GM18909 (cell line): Measurements from ENCODE around the gene DGKG.

Source experiments
- ATAC-seq: cut with Tn5 transposase; IDR thresholded peaks from one replicate; pipeline ENCODE4 v1.9.1; 2021; ENCODE audit warnings: mild to moderate bottlenecking; ENCODE audit not compliant: unreplicated experiment, poor library complexity

Gene DGKG

DNA sequence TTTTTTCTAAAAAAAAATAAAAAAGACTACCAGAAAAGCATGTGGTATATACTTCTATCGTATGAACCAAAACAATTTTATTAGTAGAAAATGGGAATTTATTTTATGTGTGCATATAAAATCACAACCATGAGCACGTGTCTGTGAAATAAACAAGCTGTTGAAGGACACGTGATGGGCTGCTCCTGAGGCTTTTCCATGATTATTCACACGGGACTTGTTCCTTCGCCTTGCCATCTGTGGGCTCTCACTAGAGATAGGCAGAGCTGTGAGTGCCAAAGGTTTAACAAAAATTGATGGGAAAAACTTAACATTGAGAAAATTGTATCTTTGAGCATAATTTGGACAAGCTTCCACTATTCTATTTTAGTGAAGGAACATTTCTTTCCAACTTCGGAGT lies 240.8 kb downstream of the DGKG start:
- ATAC-seq = no peak

DNA sequence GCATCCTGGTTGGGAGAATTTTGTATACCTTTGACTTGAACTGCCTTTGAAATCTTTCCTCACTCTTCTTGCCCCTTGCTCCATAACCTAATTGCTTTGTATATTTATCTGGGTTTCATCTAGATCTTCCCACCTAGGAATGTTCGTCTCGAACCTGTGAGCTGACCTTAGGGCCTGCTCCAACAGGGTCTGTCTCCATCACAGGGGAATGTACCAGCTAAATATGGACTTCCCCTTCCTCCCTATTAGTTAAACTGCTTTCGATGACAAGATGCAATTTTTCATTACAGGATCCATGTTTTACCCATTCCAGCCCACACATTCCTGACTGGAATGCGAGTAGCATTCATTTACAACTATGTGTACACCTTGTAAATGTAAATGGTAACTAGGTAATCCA lies 242.5 kb downstream of the DGKG start:
- ATAC-seq = no peak

DNA sequence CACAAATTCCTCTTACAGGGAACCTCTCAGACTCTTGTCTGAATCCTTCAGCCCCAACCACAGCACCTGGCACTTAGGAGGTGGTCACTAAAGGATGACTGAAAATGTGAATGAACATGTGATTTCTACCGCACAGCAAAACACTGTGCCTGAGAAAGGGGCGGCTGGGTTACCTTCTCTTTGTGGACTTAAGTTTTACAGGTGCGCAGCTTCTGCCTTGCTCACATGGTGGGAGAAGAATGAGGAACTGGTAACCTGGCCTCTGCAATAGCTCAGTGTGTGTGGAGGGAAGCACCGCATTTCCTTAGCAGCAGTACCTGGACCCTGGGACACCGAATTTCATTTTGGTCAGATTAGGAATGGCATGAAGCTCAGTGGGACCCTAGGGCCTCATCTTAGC lies 243.3 kb downstream of the DGKG start:
- ATAC-seq = no peak

DNA sequence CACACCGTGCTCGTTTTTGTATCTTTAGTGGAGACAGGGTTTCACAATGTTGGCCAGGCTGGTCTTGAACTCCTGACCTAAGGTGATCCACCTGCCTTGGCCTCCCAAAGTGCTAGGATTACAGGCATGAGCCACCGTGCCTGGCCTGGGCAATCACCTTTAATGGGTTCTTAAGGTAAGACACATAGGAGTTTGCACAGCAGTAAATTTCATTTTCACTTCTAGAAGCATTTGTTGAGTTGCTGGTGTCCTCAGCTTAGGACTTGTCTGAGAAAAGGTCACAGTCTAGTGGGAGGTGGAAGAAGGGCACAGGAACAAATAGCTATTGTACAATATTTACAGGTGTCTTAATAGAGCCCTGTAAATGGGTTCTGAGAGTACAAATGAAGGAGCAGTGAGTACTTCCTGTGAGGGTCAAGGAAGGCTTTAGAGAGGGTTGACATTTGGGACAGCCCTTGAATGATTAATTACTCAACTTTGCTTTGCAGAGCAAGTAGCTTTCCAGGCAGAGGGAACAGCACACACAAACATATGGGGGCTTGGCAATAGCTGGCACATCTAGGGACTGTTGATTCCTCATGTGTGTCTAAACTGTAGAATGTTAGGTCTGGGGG lies 244.4 kb downstream of the DGKG start:
- ATAC-seq = no peak

DNA sequence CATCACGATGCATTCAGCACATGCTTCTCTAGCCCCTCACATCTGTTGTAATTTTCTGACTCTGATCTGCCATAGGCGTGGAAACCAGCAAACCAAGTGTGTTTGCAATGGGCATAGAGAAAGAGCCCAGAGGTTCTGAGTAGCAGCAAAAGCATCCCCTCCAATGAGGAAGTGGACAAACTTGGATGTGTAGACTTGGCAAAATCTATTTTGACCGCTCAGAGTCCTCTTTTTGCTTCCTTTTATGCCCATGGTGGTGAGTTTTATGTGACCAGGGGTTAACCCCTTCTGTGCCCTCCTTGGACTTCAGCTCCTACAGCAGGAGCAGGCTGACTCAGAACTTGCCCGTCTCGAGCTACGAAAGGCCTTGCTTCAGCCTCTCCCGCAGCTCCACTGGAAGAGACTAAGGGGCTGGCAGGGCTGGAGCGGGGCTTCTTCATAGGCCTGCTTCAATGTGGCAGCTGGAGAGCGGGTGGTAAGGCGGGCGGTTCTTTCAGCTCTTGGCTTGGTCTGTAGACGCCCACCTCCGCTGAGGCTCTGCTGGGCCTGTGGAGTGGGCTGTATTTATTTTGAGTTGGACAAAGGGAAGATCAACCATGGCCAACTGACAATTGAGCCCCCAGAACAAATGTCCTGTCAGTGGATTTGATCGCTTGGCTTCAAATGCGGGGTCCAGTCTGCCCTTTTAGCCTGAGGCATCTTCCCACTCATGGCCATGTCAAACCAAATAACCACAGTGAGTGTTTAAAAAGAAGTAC lies 246.6 kb downstream of the DGKG start:
- ATAC-seq = no peak

DNA sequence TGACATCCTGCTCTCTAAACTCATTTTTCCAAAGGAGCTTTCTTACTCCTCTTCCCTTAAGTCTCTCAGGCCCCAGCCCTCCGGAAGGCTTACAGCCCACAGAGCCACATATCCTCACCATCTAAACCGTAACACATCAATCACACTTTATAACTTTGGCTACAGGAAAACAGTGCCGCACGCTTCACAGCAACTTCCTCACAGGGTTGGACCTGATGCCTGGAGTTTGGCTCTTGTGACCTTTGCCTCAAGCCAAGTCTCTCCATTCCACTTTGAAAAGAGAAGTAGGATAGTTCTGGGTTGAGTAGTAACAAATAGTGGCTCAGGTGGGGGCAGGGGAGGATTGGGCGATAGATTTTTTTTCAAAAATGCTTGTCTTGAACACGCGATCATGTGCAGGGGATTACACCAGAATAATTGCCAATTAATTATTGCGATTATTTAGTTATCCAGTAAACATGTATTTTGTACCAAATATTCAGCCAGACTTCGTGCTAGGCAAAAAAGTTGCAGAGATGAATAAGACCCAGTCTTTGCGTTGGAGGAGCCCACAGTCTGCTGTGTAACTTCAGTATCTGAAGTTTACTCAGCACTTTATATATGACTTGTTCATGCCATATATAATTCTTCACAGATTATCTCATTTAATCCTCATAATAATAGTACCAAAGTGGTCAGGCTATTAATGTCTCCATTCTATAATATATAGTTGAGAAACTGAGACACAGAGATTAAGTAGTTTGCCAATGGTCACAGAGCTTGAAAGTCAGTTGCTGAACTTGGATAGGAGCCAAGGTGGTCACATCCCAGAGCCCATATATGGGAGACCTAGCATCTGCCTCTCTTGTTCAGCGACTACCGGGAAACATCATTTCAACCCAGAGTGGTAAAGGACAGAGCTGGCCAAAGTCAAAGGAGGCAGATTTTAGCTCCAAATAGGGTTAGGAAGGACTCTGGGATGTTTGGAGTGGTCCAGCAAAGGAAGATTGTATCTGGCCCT lies 250.8 kb downstream of the DGKG start:
- ATAC-seq = no peak

DNA sequence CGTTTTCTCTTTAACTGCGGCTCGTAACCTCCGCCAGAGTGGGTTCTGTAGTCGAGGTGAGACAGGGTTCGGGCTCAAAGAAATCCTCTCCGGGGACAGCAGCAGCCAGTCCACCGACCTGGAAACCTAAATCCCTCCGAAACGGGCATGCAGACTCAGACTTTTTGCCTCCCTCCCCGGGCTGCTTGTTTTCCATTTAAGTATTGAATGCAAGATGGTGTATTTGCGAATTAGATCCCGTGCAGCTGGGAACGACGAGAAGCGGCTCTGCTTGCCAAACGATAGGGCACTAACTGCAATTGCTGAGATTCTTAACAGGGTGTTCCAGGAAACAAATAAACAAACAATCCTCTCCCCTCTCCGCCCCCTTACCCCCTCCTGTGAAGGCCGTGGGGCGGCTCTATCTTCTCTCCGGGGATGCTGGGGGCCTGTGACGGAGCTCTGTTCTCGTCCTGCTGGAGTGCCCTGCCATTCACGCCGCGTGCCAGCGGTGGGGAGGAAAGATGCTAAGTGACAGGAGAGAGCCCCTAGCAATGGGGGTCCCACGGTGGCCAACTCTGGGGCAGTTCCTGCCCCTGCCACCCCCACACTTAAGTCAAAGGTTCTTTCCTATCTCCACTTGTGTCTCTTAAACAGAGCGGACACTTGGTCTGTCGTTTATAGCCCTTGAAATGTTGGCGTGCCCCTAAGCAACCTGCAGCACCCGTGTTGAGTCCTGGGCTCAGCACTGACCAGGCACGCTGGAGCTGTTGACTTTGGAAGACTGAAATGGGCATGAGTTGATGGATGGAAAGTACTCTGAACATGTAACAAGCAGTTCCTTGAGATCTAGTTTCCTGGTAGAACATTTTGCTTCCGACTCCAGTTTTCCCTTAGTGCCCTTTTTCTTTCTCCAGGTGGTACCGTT lies 251.9 kb downstream of the DGKG start:
- ATAC-seq = no peak

DNA sequence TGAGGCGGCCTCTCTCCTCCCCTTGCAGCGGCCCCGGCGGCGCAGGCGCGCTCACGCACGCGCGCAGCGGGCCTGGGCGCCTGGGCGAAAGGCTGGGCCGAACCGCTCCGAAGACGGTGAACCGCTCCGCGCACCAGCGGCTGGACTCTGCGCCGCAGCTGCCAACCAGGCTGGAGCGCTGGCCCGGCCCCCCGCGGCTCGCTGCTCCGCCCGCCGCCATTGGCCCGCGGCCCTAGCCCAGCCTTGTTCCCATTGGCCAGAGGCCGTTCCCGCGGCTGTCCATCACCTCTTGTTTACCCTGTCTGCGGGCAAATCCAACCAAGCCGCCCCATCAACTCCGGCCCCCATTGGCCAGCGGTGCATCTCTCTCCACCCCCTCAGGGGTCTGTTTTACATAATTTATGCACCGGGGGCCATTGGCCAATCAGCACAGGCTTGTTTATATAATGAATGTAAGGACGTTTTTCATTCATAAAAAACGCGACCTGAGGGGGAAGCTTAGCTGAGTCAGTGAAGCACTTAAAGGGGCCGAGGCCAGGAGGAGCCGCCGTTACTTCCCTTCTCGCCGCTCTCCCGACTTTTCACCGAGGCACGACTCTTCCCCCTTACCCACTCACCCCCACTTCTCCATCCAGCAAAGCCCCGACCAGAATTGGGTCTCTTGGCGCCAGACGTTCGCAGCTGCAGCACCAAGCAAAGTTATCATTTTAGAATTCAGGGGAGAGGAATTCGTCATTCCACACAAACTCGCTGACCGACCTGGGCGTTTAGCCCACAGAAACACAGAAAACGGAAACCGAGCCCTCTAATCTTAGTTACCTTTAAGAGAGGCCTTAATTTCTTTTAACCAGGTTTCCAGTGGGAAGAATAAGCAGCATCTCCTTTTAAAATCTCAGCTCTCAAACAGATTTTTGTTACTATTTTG lies 252.8 kb downstream of the DGKG start, which contains the start of gene ETV5:
ETV5 (minus strand) TSS at position 149 of the 925 bp plus-strand sequence. CDS start 3,221 bp downstream, outside the sequence.
- ATAC-seq = peak; percentile 97

DNA sequence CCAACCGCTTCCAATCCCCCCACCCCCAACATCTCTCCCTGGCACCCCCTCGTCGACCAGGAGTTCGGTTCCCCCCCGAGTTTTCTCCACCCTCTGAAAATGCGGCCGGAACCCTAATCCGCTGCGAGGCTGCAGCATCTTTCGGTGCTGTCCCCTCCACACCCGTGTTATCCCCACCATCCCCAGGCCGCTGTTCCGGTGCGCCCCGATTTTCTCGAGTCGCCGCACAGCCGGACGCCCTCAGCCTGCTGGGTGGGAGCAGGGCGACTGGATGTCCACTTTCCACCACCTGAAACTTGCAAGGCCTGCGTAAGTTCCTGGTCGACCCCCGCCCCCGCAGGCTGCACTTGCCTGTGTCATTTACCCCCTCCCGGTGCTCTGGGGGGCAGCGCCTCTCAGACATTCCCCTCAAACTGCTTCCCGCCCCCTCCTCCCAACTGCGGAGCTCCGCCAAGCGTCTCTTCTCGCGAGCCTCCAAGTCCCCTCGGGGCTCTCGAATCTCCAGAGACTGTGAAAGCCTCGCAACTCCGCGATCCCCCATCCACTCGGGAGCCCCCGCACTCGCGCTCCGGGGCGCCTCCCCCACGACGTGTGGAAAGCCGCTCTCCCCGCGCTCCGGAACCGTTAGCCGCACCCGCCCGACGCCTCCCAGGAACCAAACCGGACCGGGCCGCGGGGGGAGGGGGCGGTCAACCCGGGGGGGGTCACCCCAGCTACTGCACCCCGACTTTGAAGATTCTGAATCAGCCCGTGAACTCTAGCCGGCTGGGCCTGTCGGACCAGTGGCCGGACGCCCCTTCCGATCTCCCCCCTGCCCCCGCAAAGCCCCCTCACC lies 253.7 kb downstream of the DGKG start:
- ATAC-seq = no peak

DNA sequence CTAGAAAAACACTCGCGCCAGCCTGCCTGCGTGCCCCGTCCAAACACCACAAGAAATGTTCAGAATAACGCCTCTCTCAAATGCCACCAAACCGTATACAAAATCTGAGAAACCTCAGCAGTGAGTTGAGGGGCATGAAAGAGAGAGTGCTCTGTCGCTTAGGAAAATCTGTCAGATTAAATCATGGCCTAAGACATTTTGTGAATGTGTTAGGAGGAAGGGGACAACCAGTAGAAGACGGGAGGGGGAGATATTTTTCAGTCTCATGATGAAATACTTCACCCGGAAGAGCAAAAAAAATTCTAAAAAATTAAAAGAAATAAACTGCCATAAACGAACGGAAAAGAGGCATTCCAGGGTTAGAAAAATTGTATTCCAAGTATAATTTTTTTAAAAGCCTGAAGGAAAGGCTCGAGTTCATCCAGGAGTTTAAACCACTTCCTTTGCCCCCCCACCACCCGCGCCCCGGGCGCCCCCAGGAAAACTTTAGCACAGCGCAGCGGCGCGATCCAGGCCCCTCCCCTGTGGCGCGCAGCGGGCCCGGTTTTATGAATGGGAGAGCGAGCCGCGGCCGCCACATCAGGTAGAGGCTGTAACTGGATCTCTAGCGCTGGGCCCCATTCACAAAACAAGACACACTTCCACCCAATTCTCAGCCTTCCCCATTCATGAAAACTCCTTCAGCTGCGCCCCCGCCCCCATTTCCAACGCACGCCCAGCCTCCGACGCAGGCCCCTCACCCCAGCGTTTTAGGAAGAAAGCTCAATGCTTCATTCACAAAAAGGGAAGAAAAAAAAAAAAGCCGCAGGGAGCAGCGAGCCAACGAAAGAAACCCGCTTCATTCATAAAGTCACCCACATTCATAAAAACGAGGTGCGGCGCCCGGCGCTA lies 254.6 kb downstream of the DGKG start:
- ATAC-seq = no peak

DNA sequence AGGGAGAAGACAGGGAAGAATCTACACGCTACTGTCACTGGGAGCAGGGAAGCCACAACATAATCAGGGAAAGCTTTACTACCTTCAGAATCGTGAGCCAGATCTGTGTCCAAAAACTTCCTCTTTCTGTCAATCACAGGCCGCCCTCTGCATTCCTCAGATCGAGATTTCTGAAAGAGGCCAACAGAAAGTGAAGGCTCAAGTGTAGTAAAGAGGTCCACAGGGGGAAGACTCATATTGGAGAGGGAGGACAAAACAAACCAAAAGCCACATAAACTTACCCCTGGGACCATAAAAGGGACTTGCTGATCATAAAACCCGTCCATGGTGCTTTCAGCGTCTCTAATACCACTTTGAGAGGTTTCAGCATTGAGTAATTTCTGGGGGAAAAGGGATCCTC lies 256.5 kb downstream of the DGKG start:
- no peak for ATAC-seq

DNA sequence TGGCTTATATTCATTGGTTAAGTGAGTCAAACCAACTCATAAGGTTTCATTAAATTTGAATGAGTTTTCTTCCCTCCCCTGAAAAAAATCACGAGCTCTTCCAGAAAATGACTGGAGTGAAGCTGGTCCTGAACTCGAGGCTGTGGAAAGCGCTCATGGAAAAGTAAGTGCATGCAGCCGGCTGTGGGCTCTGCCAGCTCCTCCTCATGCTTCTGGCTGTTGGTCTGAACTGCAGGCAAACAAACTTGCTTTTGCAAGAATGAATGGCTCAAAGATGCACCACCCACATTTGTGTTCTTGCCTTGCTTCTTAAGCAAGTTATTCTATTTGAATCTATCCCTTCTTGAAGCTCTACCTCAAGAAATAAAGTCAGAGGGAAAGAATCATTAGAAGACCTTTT lies 259.3 kb downstream of the DGKG start:
- no peak for ATAC-seq

DNA sequence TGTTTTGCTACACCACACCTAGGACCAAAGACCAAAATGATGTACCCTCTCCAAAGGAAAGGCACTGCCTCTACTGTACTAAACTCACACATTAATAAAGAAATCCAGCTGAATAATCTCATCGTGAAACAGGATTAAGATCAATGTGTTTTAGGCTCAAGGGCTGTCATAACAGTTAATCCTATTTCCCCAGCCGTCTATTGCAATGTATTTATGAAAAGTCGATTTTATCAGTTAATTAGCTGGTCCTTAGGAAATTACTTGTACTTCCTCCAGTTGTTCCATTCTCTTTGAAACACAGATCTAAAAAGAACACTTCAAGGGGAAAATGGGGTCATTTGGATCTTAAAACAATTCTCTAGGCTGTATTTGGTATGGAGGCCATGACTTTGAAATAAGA lies 261.6 kb downstream of the DGKG start:
- ATAC-seq = no peak

DNA sequence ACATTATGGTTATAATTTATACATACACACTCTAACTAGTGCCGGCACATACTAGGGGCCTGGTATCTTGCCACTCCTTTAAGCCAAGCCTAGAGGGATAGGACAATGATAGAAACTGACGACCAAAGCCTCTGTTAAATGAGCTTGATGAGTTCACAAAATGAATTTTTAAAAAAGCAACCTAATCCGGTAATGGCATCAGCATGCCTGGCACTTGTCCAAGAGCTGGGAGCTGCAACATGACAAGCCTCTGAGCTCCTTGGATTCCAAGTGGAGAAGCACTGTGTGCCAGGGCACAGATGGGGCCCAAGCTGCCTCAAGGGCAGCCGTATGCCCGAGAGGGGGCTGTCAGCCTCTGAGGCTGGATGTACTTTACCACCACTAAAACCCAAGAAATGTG lies 262.9 kb downstream of the DGKG start:
- ATAC-seq = no peak

DNA sequence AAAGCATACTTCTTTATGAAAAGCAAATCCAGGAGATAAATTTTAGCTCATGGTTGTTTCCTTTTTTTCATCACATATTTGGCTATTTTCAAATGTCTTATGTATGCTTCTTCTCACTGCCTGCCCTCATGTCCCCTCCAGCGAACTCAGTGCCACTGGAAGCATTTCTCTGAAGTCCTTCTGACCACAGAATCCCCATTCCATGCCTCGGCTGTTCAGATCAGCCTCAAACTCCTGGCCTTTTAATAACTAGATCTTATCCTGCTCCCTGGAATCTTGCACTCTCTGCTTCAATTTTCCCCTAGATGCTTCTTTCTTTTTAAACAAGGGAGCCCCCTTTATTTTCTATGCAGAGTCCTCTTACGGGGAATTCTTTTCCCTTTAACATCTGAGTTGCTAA lies 263.3 kb downstream of the DGKG start:
- no peak for ATAC-seq

DNA sequence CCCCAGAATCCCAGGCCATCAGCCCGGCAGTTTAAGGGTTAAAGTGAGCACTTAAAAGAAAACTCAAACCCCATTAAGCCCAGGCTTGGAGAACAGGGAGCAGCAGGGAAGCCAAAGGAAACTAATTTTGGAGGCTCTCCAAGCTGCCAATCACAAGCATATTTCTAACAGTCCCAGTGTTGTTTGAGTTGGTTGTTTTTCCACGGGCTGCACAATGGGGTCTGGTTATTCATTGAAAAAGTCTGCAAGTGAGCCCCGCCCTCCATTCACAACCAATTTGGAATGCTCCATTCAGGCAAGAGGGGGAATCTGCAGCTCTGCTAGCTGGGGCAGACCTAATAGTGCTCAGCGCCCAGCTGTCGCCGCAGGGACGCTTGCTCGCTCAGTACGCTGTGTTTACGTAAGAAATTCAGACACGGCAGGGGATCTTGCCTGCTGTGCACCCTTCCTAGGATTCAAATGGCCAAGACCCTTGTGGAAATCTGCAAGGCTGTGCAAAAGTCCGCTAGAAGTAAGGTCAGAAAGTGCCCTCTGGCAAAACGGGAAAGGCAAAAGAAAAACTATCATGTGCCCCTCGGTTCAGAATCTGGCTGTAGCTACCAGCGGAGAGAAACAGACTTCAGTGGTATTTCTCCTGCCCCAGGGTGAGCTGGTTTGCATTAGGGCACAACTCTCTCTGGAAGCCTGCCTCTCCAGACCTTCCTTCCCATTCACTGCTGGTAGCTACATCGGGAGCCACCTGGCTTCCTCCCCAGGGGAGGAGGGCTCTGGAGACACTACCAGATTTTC lies 264.2 kb downstream of the DGKG start:
- no peak for ATAC-seq
